ENCODE results near the gene LEAP2. TPM values are rescaled to one million over a fixed set of nuclear protein-coding genes. Genes with fewer than 3 reads are reported as not detected.

The LEAP2 gene
- total and polyA plus RNA-seq, 10 donors, result 1.9 to 6.1 (median 2.6) TPM

DNA sequence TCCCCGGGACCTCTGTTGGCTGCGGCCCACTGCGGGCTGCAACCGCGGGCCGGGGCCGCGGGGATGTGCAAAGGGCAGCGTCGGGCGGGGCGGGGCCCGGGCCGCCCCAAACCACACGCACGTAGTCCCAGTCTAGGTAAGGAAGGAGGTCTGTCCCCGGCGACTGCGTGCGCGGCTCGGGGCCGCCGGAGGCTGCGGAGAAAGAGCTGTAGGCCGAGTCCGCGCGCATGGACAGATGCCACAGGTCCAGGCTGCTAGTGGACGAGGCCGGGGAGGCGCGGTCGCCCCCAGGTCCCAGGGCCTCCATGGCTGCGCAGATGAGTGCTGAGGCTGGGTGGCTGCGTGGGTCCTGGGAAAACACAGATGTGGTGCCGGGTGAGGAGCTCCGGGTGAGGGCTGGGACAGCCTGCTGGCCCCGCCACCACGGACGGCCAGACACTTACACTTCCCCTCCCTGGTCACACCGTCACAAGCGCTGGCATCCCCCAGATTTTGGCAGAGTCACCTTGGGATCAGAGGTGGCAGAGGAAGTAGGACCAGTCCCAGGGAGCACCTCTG, 47.6 kb upstream of the LEAP2 start:
- no peaks in the 10 kb centered on the region for H3K36me3 ChIP-seq
- H3K9me3 ChIP-seq, result no peaks in the 10 kb centered on the region
- H3K27me3 ChIP-seq (replicated peaks in 1 of 7), result peaks cover 0 to 95% (median 44%) of the 10 kb centered on the region in 7 donors
- 16 to 89% (median 20%) methylated on average over 5 to 43 of the region's 43 CpGs for WGBS, 5 donors
- H3K4me3 ChIP-seq, result peak overlapping the region; percentile 16 to 67 (median 34)
- intact Hi-C loops (cut with DNase I; ENCODE audit: low total_unique reads), result no loop called here
- no peak for DNase-seq
- peaks cover 4 to 50% (median 39%) of the 10 kb centered on the region in 6 donors for H3K4me1 ChIP-seq
- H3K27ac ChIP-seq, result no peak overlapping the region
- TF ChIP-seq POLR2A (IDR thresholded peaks at IDR 0.05) (no peak), CTCF (IDR thresholded peaks at IDR 0.05 in 8 of 11, conservative IDR thresholded peaks at IDR 0.05 in 3 of 11) (no peak), POLR2AphosphoS5 (IDR thresholded peaks at IDR 0.05) (no peak)

DNA sequence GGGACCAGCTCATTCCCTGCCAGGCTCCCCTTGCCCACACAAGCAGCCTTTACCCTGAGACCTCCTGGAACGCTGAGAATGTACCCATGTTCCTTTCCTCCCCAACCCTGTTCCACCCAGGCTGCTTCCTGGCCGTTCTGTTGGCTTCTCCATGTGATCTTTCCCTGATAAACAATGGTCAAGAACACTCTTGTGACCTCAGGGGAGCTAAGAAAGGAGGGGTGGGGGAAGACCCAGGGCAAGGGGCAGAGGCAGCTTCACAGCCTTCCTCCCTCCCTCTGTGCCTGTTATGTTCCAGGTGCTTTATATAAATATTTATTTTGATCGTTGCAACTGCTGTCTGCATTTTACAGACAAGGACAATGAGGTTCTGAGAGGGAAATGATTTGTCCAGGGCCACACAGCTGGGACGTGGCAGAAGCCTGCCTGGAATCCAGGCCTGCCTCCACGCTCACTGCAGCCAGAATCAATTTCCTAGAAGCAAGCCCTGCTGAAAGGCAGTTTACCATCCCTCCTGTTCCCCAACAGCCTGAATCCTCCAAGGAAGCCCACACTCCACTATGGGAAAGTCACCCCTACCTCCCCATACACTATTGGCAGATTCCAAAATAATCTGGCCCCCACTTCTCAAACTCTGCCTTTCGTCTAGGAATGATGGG, 46.9 kb upstream of the LEAP2 start:
- H3K4me1 ChIP-seq, result peaks cover 4 to 53% (median 42%) of the 10 kb centered on the region in 6 donors
- WGBS, 5 donors, result 77 to 90% (median 81%) methylated on average over 6 of the region's 6 CpGs
- intact Hi-C loops (cut with DNase I; ENCODE audit: low total_unique reads), result no loop called here
- H3K4me3 ChIP-seq, result peak overlapping the region in 1 of 8 donors; percentile 67
- H3K27me3 ChIP-seq (replicated peaks in 1 of 7), result peaks cover 0 to 95% (median 48%) of the 10 kb centered on the region in 7 donors
- no peak for DNase-seq
- H3K27ac ChIP-seq, result no peak overlapping the region
- no peaks in the 10 kb centered on the region for H3K36me3 ChIP-seq
- TF ChIP-seq POLR2A (IDR thresholded peaks at IDR 0.05), result no peak
- no peak for TF ChIP-seq POLR2AphosphoS5 (IDR thresholded peaks at IDR 0.05)
- TF ChIP-seq CTCF (IDR thresholded peaks at IDR 0.05 in 8 of 11, conservative IDR thresholded peaks at IDR 0.05 in 3 of 11), result no peak
- H3K9me3 ChIP-seq, result no peaks in the 10 kb centered on the region

GRCh38 chr5:132827943-132828673, 45.4 kb upstream of the LEAP2 start:
- no peak overlapping the region for H3K4me3 ChIP-seq
- TF ChIP-seq POLR2AphosphoS5 (IDR thresholded peaks at IDR 0.05), result no peak
- no peak for TF ChIP-seq CTCF (IDR thresholded peaks at IDR 0.05 in 8 of 11, conservative IDR thresholded peaks at IDR 0.05 in 3 of 11)
- TF ChIP-seq POLR2A (IDR thresholded peaks at IDR 0.05), result no peak
- no peaks in the 10 kb centered on the region for H3K9me3 ChIP-seq
- H3K27me3 ChIP-seq (replicated peaks in 1 of 7), result peaks cover 0 to 86% (median 43%) of the 10 kb centered on the region in 7 donors
- H3K4me1 ChIP-seq, result peaks cover 4 to 48% (median 37%) of the 10 kb centered on the region in 6 donors
- WGBS, 5 donors, result 79 to 94% (median 85%) methylated on average over 4 of the region's 4 CpGs
- no peak overlapping the region for H3K27ac ChIP-seq
- DNase-seq, result no peak
- H3K36me3 ChIP-seq, result no peaks in the 10 kb centered on the region
- intact Hi-C loops (cut with DNase I; ENCODE audit: low total_unique reads), result no loop called here
